Dermis blood vessel endothelial cell (primary cell): ENCODE data around the gene TMEM17. TPM values are rescaled to one million over a fixed set of nuclear protein-coding genes. Genes with fewer than 3 reads are reported as not detected.
A peak's percentile ranks its signal among the peaks of the same experiment; 100 is the strongest.
"Not testable (repeated sequence)": the region's sequence is repeated elsewhere in the genome, so short reads cannot be mapped to it uniquely, and the experiment has no call there.

Experiments
- DNase-seq: peaks from one replicate; pipeline ENCODE4 v3.0.0; 2010
- total RNA-seq: library from RNA; depleted of rRNA; stranded (reverse); fragments of >200 nt; gene quantifications from 2 replicates; pipeline ENCODE4 v1.2.3, GENCODE V29; 2014

TMEM17 gene
- total RNA-seq, result 0.51 and 1.1 TPM in 2 replicates

GRCh38 chr2:62505750-62506420 is at the start of gene TMEM17:
TMEM17 (minus strand) TSS chr2:62506195; CDS start chr2:62506129, 66 bp downstream.
- peak; percentile 91 for DNase-seq

- no peak for DNase-seq
Observed at GRCh38 chr2:62554440-62554839, 48.4 kb upstream of the TMEM17 start.

GRCh38 chr2:62550461-62550860 is 44.5 kb upstream of the TMEM17 start:
- no peak for DNase-seq

- DNase-seq, result no peak
Observed at GRCh38 chr2:62547854-62548253, 41.9 kb upstream of the TMEM17 start.

GRCh38 chr2:62545261-62545660 is 39.3 kb upstream of the TMEM17 start:
- no peak for DNase-seq

- DNase-seq, result no peak
Observed at GRCh38 chr2:62540408-62541168, 34.6 kb upstream of the TMEM17 start.

GRCh38 chr2:62539606-62540407 is 33.8 kb upstream of the TMEM17 start:
- DNase-seq, result no peak

GRCh38 chr2:62538756-62539155 is 32.8 kb upstream of the TMEM17 start:
- DNase-seq, result no peak

- DNase-seq, result no peak
Observed at GRCh38 chr2:62537814-62538213, 31.8 kb upstream of the TMEM17 start.

GRCh38 chr2:62536873-62537547 is 31.0 kb upstream of the TMEM17 start:
- no peak for DNase-seq

- DNase-seq, result not testable (repeated sequence)
Observed at GRCh38 chr2:62535521-62535920, 29.5 kb upstream of the TMEM17 start.

GRCh38 chr2:62531594-62531993 is 25.6 kb upstream of the TMEM17 start:
- no peak for DNase-seq

GRCh38 chr2:62529758-62530157 is 23.8 kb upstream of the TMEM17 start:
- DNase-seq, result no peak

- no peak for DNase-seq
Observed at GRCh38 chr2:62527478-62528210, 21.6 kb upstream of the TMEM17 start.

- no peak for DNase-seq
Observed at GRCh38 chr2:62526531-62527381, 20.8 kb upstream of the TMEM17 start.

- no peak for DNase-seq
Observed at GRCh38 chr2:62525549-62526269, 19.7 kb upstream of the TMEM17 start.

GRCh38 chr2:62524293-62524941 is 18.4 kb upstream of the TMEM17 start:
- DNase-seq, result no peak

- not testable (repeated sequence) for DNase-seq
Observed at GRCh38 chr2:62521061-62521460, 15.1 kb upstream of the TMEM17 start.

- DNase-seq, result no peak
Observed at GRCh38 chr2:62512384-62512783, 6.4 kb upstream of the TMEM17 start.

- no peak for DNase-seq
Observed at GRCh38 chr2:62511636-62512035, 5.6 kb upstream of the TMEM17 start.
